Lower leg skin (tissue), 4 donors: ENCODE results near the gene AP3B1. TPM values are rescaled to one million over a fixed set of nuclear protein-coding genes. Genes with fewer than 3 reads are reported as not detected.

ENCODE experiments used
- DNase-seq, 2 donors: peaks; one replicate each; pipeline ENCODE4 v3.0.0-alpha.2; 2019; ENCODE audit warnings: low spot score in 2 of 2
- H3K4me3 ChIP-seq: fragments of 200-600 bp; sonication (generic); 2 replicates; pipeline ENCODE4 v1.5.1; 2017; ENCODE audit warnings: mild to moderate bottlenecking, low read depth; ENCODE audit not compliant: poor library complexity, severe bottlenecking
- POLR2A ChIP-seq, 2 donors: fragments of 450-650 bp; IDR thresholded peaks; one replicate each; pipeline ENCODE4 v1.6.1; 2016 to 2017; ENCODE audit warnings: antibody characterized with exemption in 2 of 2, mild to moderate bottlenecking in 1 of 2, moderate library complexity in 1 of 2
- WGBS, 2 donors: methylation state at CpG; one replicate each; pipeline ENCODE4 v1.1.5; 2018; 5-methylcytosine and 5-hydroxymethylcytosine counted together
- intact Hi-C: fragments of 100-400 bp; cut with DNase I; formaldehyde crosslinking; loops from one replicate; pipeline ENCODE4 v1.15.0; 2023; ENCODE audit warnings: low total_unique reads
- total RNA-seq, 4 donors: library from RNA; depleted of rRNA; stranded (reverse); fragments of >200 nt; gene quantifications; one replicate each; pipeline ENCODE4 v1.1.0, GENCODE V29; 2016
- TF ChIP-seq, protein P1 (sequence below), 3 donors: fragments of 450-650 bp; IDR thresholded peaks; one replicate each; pipeline ENCODE4 v1.5.1; 2016; ENCODE audit warnings: antibody characterized with exemption in 3 of 3, mild to moderate bottlenecking in 3 of 3, moderate library complexity in 2 of 3

The AP3B1 gene
- total RNA-seq, 4 donors from 2014 or later = 23.5 to 37.7 (median 33.3) TPM

DNA sequence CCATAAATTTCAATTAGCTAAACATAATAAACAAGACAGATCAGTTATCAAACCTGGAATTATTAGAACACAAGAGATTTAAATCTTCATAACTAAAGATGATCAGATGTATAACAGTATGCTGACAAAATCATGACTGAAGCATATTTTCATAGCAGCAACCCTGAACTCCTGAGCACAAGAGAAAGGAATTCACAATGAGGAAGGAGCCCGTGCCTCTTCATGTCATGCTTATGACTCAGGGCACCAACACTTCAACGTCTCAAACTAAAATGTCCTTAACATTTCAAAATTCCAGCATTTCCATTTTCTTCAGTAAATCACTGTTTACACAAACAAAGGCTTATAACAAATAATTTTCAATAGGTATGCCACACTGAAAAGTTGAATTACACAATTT is 6.7 kb downstream of the AP3B1 start:
- 19 to 23% methylated on average over 2 of the region's 2 CpGs for WGBS, 2 donors
- no peak overlapping the region for H3K4me3 ChIP-seq
- intact Hi-C loops = no loop called here

DNA sequence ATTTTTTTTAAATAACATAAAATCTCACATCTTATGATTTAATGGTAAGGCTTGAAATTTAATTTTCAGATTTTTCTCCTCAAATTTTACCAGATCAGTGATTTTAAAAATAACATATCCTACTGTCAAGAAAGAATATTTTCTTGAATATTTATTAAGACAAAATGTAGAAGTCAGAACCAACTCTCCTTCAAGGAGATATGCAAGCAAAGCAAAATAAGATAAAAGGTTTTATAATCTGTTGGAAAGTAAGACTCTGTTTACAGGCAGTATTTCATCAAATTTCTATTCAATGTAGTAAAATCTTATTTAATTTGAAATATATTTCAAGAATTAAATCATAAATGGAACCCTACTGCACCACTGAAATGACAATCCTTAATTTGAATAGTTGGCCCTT is 7.3 kb downstream of the AP3B1 start:
- intact Hi-C loops = no loop called here
- H3K4me3 ChIP-seq = no peak overlapping the region
- no peak for DNase-seq
- TF ChIP-seq, protein P1, sequence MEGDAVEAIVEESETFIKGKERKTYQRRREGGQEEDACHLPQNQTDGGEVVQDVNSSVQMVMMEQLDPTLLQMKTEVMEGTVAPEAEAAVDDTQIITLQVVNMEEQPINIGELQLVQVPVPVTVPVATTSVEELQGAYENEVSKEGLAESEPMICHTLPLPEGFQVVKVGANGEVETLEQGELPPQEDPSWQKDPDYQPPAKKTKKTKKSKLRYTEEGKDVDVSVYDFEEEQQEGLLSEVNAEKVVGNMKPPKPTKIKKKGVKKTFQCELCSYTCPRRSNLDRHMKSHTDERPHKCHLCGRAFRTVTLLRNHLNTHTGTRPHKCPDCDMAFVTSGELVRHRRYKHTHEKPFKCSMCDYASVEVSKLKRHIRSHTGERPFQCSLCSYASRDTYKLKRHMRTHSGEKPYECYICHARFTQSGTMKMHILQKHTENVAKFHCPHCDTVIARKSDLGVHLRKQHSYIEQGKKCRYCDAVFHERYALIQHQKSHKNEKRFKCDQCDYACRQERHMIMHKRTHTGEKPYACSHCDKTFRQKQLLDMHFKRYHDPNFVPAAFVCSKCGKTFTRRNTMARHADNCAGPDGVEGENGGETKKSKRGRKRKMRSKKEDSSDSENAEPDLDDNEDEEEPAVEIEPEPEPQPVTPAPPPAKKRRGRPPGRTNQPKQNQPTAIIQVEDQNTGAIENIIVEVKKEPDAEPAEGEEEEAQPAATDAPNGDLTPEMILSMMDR (IDR thresholded peaks at IDR 0.05) = no peak
- no peak for TF ChIP-seq POLR2A (IDR thresholded peaks at IDR 0.05)

More for the DNA sequence above, 6.7 kb downstream of the AP3B1 start:
- DNase-seq = no peak
- no peak for TF ChIP-seq POLR2A (IDR thresholded peaks at IDR 0.05)
- TF ChIP-seq, protein P1 (IDR thresholded peaks at IDR 0.05) = no peak

DNA sequence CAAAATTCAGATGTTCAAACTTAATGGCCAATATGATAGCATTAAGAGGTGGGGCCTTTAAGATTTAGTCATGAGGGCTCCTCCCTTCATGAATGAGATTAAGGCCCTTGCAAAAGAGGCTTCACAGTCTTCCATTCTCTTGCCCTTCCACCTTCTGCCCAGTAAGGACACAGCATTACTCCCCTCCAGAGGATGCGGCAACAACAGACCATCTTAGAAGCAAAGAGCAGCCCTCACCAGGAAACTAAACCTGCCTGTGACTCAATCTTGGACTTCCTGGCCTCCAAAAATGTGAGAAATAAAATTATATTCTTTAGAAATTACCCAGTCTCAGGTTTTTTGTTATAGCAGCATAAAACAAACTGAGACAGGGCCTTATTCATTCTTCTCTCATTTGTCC is 8.2 kb downstream of the AP3B1 start:
- intact Hi-C loops = no loop called here
- no peak for DNase-seq
- 65 to 100% methylated on average over 1 of the region's 1 CpG for WGBS, 2 donors
- TF ChIP-seq, protein P1 (IDR thresholded peaks at IDR 0.05) = no peak
- no peak for TF ChIP-seq POLR2A (IDR thresholded peaks at IDR 0.05)
- no peak overlapping the region for H3K4me3 ChIP-seq

DNA sequence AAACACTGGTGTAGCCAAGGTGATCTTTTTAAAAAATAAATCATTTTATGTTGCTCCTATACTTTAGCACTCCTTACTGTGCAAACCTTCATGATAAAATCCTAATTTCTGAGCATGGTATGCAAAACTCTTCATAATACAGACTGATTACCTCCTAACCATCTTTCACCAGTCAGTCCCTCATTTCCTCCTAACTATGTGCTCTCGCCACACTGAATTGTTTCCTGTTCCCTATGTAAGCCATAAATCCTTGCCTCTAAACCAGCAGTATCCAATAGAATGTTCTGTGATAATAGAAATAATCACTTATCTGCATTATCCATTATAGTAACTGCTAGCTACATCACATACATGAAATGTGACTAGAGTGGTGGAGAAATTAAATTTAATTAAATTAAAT is 10.7 kb downstream of the AP3B1 start:
- intact Hi-C loops = no loop called here
- no peak for DNase-seq
- H3K4me3 ChIP-seq = no peak overlapping the region
- TF ChIP-seq, protein P1 (IDR thresholded peaks at IDR 0.05) = no peak
- WGBS, 2 donors = 95 to 100% methylated on average over 1 of the region's 1 CpG

DNA sequence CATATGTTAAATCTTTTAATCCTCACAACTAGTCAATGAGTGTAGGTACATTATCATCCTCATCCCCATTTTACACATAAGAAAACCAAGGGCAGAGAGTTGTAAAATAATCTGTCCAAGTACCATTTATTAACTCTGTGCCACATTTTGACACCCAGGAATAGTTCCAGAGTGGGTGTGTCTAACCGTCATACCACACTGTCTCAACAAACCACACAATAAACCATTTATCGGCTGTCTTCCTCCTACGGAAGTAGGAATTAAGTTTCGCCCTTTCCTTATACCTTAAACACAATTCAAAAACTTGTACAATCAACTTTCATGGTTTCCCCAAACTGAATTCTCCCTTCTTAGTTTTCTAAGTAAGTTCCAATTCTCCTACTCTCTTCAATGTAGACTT is 11.4 kb downstream of the AP3B1 start:
- intact Hi-C loops = no loop called here
- no peak for TF ChIP-seq POLR2A (IDR thresholded peaks at IDR 0.05)
- TF ChIP-seq, protein P1 (IDR thresholded peaks at IDR 0.05) = no peak
- WGBS, 2 donors = 78 to 79% methylated on average over 4 of the region's 4 CpGs
- H3K4me3 ChIP-seq = no peak overlapping the region
- no peak for DNase-seq

DNA sequence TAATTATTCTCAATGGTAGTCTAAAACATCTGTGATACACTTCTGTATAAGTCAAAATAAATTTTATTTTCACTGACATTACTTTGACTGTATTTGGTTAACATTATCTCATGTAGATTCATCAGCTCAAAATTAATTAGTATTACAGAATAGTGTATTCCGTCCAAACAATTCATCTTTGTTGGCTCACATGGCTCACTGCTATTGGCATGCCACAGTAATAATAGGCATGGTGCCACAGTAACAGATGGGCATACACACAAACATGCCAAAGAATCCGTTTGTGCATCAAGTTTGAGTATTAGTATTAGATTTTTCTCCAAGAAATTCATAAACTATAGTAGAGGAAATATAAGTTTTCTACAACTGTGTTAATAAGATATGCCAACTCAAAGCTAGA is 14.2 kb downstream of the AP3B1 start:
- TF ChIP-seq, protein P1 (IDR thresholded peaks at IDR 0.05) = no peak
- no peak for TF ChIP-seq POLR2A (IDR thresholded peaks at IDR 0.05)
- H3K4me3 ChIP-seq = no peak overlapping the region
- DNase-seq = no peak
- intact Hi-C loops = no loop called here
- WGBS, 2 donors = 12 to 16% methylated on average over 2 of the region's 2 CpGs
